ENCODE results near the gene SUZ12.

Gene SUZ12

DNA sequence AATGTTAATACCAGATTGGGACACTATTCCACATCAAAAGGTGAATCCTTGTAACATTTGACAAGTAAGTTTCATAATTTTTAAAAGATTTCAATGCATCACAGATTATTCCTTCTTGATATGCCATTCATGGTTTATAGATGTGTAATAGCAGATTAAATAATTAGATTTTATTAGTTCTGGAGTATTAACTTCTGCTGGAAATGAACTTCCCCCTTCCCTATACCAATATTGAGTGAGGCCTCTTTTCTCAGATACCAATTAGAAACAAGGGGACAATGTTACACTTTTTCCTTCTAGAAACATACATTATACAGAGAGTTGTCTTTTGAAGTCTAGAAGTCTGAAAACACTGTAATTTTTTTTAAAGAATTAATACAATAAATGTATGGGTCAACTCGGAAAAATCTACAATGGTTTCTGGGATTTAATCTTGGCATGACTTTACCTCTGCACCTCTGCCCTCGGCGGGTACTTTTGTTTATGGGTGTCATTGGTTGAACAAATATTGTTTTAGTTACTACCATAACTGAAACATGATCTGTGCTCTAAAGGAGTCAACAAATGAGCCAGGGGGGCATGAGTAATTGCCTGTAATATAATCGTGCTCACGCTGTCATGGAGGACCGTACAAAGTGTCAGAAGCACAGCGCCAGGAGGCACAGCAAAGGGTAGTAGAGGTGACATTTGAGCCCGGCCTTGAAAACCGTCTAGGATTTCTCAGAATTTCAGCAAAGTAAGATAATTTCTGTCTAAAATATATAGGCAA, 78.6 kb downstream of the SUZ12 start (continued):
- peak; percentile 58; the same call in 1 of the 2 replicates for TF ChIP-seq KLF10 (tag by site-specific recombination; IDR thresholded peaks at IDR 0.05)
- TF ChIP-seq FEZF1 (tag by site-specific recombination; IDR thresholded peaks at IDR 0.05) = peak; percentile 84
- TF ChIP-seq ZNF175 (tag by site-specific recombination; IDR thresholded peaks at IDR 0.05) = no peak
- peak; percentile 79 for TF ChIP-seq ZNF629 (tag by site-specific recombination; IDR thresholded peaks at IDR 0.05)
- TF ChIP-seq RBAK (tag by site-specific recombination; IDR thresholded peaks at IDR 0.05) = no peak
- peak; percentile 60 for TF ChIP-seq GLIS2 (tag by site-specific recombination; IDR thresholded peaks at IDR 0.05)
- TF ChIP-seq TCF7L2 (IDR thresholded peaks at IDR 0.05; ENCODE audit: borderline replicate concordance, low read depth, low read length) = peak; percentile 68
- 0 out of 2 replicates have a peak, but pooled peaks have one; percentile 50 for TF ChIP-seq ZNF341 (tag by site-specific recombination; IDR thresholded peaks at IDR 0.05; ENCODE audit: low read depth)
- TF ChIP-seq ZNF423 (tag by site-specific recombination; IDR thresholded peaks at IDR 0.05) = no peak
- no peak for TF ChIP-seq ZNF10 (tag by site-specific recombination; IDR thresholded peaks at IDR 0.05)
- no peak for TF ChIP-seq ZNF610 (tag by site-specific recombination; IDR thresholded peaks at IDR 0.05; ENCODE audit: borderline replicate concordance)
- TF ChIP-seq ZNF658 (tag by site-specific recombination; IDR thresholded peaks at IDR 0.05) = no peak
- TF ChIP-seq, protein P1, sequence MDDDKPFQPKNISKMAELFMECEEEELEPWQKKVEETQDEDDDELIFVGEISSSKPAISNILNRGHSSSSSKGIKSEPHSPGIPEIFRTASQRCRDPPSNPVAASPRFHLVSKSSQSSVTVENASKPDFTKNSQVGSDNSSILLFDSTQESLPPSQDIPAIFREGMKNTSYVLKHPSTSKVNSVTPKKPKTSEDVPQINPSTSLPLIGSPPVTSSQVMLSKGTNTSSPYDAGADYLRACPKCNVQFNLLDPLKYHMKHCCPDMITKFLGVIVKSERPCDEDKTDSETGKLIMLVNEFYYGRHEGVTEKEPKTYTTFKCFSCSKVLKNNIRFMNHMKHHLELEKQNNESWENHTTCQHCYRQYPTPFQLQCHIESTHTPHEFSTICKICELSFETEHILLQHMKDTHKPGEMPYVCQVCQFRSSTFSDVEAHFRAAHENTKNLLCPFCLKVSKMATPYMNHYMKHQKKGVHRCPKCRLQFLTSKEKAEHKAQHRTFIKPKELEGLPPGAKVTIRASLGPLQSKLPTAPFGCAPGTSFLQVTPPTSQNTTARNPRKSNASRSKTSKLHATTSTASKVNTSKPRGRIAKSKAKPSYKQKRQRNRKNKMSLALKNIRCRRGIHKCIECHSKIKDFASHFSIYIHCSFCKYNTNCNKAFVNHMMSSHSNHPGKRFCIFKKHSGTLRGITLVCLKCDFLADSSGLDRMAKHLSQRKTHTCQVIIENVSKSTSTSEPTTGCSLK (tag by site-specific recombination; IDR thresholded peaks at IDR 0.05) = no peak
- TF ChIP-seq SP2 (tag by site-specific recombination; IDR thresholded peaks at IDR 0.05) = no peak
- TF ChIP-seq TRIM28 (IDR thresholded peaks at IDR 0.05; ENCODE audit: borderline replicate concordance, low read length) = no peak; the same call in 1 of the 2 replicates
- TF ChIP-seq ZNF677 (tag by site-specific recombination; IDR thresholded peaks at IDR 0.05) = no peak
- no peak for TF ChIP-seq ZNF544 (tag by site-specific recombination; IDR thresholded peaks at IDR 0.05)
- no peak for TF ChIP-seq ZNF223 (tag by site-specific recombination; IDR thresholded peaks at IDR 0.05)
- TF ChIP-seq, protein P2, sequence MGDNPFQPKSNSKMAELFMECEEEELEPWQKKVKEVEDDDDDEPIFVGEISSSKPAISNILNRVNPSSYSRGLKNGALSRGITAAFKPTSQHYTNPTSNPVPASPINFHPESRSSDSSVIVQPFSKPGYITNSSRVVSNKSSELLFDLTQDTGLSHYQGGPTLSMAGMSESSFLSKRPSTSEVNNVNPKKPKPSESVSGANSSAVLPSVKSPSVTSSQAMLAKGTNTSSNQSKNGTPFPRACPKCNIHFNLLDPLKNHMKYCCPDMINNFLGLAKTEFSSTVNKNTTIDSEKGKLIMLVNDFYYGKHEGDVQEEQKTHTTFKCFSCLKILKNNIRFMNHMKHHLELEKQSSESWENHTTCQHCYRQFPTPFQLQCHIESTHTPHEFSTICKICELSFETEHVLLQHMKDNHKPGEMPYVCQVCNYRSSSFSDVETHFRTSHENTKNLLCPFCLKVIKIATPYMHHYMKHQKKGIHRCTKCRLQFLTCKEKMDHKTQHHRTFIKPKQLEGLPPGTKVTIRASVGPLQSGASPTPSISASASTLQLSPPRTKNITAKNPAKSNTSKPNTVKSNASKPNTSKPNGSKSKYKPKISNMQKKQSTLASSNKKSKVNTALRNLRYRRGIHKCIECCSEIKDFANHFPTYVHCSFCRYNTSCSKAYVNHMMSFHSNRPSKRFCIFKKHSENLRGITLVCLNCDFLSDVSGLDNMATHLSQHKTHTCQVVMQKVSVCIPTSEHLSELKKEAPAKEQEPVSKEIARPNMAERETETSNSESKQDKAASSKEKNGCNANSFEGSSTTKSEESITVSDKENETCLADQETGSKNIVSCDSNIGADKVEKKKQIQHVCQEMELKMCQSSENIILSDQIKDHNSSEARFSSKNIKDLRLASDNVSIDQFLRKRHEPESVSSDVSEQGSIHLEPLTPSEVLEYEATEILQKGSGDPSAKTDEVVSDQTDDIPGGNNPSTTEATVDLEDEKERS (tag by site-specific recombination; IDR thresholded peaks at IDR 0.05) = no peak
- no peak for TF ChIP-seq BCL11B (tag by site-specific recombination; IDR thresholded peaks at IDR 0.05; ENCODE audit: low read depth)
- no peak for TF ChIP-seq ZNF585B (tag by site-specific recombination; IDR thresholded peaks at IDR 0.05)
- TF ChIP-seq KLF16 (tag by site-specific recombination; IDR thresholded peaks at IDR 0.05) = no peak
- TF ChIP-seq ZNF654 (tag by site-specific recombination; IDR thresholded peaks at IDR 0.05; ENCODE audit: low read depth) = no peak
- TF ChIP-seq ZNF433 (tag by site-specific recombination; IDR thresholded peaks at IDR 0.05; ENCODE audit: low read depth) = no peak
- TF ChIP-seq ZNF157 (tag by site-specific recombination; IDR thresholded peaks at IDR 0.05) = no peak
- TF ChIP-seq, protein P3, sequence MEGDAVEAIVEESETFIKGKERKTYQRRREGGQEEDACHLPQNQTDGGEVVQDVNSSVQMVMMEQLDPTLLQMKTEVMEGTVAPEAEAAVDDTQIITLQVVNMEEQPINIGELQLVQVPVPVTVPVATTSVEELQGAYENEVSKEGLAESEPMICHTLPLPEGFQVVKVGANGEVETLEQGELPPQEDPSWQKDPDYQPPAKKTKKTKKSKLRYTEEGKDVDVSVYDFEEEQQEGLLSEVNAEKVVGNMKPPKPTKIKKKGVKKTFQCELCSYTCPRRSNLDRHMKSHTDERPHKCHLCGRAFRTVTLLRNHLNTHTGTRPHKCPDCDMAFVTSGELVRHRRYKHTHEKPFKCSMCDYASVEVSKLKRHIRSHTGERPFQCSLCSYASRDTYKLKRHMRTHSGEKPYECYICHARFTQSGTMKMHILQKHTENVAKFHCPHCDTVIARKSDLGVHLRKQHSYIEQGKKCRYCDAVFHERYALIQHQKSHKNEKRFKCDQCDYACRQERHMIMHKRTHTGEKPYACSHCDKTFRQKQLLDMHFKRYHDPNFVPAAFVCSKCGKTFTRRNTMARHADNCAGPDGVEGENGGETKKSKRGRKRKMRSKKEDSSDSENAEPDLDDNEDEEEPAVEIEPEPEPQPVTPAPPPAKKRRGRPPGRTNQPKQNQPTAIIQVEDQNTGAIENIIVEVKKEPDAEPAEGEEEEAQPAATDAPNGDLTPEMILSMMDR (tag by site-specific recombination; IDR thresholded peaks at IDR 0.05) = no peak
- TF ChIP-seq, protein P4, sequence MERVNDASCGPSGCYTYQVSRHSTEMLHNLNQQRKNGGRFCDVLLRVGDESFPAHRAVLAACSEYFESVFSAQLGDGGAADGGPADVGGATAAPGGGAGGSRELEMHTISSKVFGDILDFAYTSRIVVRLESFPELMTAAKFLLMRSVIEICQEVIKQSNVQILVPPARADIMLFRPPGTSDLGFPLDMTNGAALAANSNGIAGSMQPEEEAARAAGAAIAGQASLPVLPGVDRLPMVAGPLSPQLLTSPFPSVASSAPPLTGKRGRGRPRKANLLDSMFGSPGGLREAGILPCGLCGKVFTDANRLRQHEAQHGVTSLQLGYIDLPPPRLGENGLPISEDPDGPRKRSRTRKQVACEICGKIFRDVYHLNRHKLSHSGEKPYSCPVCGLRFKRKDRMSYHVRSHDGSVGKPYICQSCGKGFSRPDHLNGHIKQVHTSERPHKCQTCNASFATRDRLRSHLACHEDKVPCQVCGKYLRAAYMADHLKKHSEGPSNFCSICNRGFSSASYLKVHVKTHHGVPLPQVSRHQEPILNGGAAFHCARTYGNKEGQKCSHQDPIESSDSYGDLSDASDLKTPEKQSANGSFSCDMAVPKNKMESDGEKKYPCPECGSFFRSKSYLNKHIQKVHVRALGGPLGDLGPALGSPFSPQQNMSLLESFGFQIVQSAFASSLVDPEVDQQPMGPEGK (tag by site-specific recombination; IDR thresholded peaks at IDR 0.05) = peak; percentile 71
- TF ChIP-seq, protein P5, sequence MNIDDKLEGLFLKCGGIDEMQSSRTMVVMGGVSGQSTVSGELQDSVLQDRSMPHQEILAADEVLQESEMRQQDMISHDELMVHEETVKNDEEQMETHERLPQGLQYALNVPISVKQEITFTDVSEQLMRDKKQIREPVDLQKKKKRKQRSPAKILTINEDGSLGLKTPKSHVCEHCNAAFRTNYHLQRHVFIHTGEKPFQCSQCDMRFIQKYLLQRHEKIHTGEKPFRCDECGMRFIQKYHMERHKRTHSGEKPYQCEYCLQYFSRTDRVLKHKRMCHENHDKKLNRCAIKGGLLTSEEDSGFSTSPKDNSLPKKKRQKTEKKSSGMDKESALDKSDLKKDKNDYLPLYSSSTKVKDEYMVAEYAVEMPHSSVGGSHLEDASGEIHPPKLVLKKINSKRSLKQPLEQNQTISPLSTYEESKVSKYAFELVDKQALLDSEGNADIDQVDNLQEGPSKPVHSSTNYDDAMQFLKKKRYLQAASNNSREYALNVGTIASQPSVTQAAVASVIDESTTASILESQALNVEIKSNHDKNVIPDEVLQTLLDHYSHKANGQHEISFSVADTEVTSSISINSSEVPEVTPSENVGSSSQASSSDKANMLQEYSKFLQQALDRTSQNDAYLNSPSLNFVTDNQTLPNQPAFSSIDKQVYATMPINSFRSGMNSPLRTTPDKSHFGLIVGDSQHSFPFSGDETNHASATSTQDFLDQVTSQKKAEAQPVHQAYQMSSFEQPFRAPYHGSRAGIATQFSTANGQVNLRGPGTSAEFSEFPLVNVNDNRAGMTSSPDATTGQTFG (tag by site-specific recombination; IDR thresholded peaks at IDR 0.05; ENCODE audit: borderline replicate concordance) = no peak
- no peak for TF ChIP-seq ZNF24 (tag by site-specific recombination; IDR thresholded peaks at IDR 0.05)
- no peak for TF ChIP-seq HOXA7 (CRISPR knock-in tag; IDR thresholded peaks at IDR 0.05; ENCODE audit: borderline replicate concordance)
